Nephron progenitor cell (in vitro differentiated cells): ENCODE results near the gene RCOR1.
A peak's percentile ranks its signal among the peaks of the same experiment; 100 is the strongest.

Experiments
- DNase-seq: peaks from one replicate; pipeline ENCODE4 v3.0.0; 2021
- H3K27ac Mint-ChIP-seq: 2 replicates; pipeline ENCODE4 v1.8.0; 2021; ENCODE audit warnings: mild to moderate bottlenecking, moderate library complexity, mixed read lengths
- H3K27me3 Mint-ChIP-seq: 2 replicates; pipeline ENCODE4 v1.8.0; 2021; ENCODE audit warnings: mild to moderate bottlenecking, low read depth, mixed read lengths; ENCODE audit not compliant: poor library complexity
- H3K36me3 Mint-ChIP-seq: 2 replicates; pipeline ENCODE4 v1.8.0; 2021; ENCODE audit warnings: low read depth, mixed read lengths
- H3K4me1 Mint-ChIP-seq: 2 replicates; pipeline ENCODE4 v1.8.0; 2021; ENCODE audit warnings: mixed read lengths
- H3K4me3 Mint-ChIP-seq: 2 replicates; pipeline ENCODE4 v1.8.0; 2021; ENCODE audit warnings: mild to moderate bottlenecking, moderate library complexity, mixed read lengths
- H3K9me3 Mint-ChIP-seq: 2 replicates; pipeline ENCODE4 v1.8.0; 2021; ENCODE audit warnings: mild to moderate bottlenecking, moderate library complexity, mixed read lengths
- CTCF ChIP-seq: fragments of 200-600 bp; sonication (generic); IDR thresholded peaks from 2 replicates; pipeline ENCODE4 v1.5.0; 2021; ENCODE audit warnings: antibody characterized with exemption

RCOR1 gene

GRCh38 chr14:102737402-102738372 lies 145.2 kb downstream of the RCOR1 start:
- H3K4me3 Mint-ChIP-seq, result no peak overlapping the region
- peaks cover 33% of the 10 kb centered on the region for H3K9me3 Mint-ChIP-seq
- TF ChIP-seq CTCF, result no peak
- H3K36me3 Mint-ChIP-seq, result peaks cover 46% of the 10 kb centered on the region
- peaks cover 9% of the 10 kb centered on the region for H3K4me1 Mint-ChIP-seq
- peak overlapping the region; percentile 51 for H3K27ac Mint-ChIP-seq
- peaks cover 7% of the 10 kb centered on the region for H3K27me3 Mint-ChIP-seq
- DNase-seq, result no peak

DNA sequence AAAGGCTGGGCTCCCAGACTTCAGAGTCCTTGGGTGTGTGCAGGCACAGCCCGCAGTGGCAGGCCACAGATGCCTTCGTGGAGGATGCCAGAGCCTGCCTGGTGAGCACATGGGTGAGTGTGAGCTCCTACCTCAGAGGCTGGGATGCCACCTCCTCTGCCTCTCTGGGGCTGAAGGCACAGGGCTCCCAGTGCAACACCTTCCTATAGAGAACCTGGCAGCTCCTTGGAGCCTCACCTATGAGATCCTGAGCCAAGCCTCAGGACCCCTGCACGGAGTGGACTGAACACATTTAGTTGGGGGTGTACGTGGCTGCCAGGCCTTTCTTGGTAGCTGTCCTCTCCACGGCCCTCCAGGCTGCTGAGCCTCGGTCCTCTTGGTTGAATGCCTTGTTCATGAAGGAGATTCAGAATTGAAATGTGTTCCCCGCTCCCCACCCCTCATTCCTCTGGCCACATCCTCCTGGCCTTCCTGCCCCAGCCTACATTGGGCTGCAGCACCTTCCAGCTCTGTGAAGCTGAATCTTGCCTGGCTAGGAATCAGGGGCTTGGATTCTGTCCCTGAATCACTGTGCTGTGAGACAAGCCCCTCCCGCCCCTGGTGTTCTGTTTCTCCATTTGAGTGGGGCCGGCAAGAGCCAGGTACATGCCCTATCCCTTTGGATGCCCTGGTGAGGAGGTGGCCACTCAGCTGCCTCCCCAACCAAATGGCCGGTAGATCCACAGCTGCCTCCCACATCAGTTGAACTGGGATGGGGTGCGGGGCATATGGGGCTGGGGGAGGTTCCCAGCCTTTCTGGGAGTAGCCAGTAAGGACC lies 146.1 kb downstream of the RCOR1 start:
- Mint-ChIP-seq H3K9me3 (peaks cover 42% of the 10 kb centered on the region), H3K4me1 (peaks cover 9% of the 10 kb centered on the region), H3K4me3 (no peak overlapping the region), H3K36me3 (peaks cover 55% of the 10 kb centered on the region), H3K27ac (peak overlapping the region; percentile 75), H3K27me3 (peaks cover 9% of the 10 kb centered on the region)
- TF ChIP-seq CTCF, result no peak
- no peak for DNase-seq

DNA sequence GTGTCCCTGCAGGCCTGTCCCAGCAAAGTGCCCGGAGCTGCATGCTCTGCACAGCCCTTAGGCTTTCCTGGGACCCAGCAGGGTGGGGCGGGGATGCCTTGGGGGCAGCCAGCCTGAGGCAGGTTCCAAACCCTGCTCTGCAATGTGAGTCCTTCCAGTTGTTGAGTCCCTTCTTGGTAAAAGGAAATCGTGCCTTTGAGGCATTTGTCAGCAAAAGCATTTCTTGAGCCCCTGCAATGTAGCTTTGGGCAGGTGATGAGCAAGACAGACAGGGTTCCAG lies 146.7 kb downstream of the RCOR1 start:
- Mint-ChIP-seq H3K4me1 (peaks cover 9% of the 10 kb centered on the region), H3K36me3 (peaks cover 57% of the 10 kb centered on the region), H3K4me3 (no peak overlapping the region), H3K9me3 (peaks cover 44% of the 10 kb centered on the region), H3K27ac (peak overlapping the region; percentile 75), H3K27me3 (peaks cover 9% of the 10 kb centered on the region)
- TF ChIP-seq CTCF, result no peak
- DNase-seq, result no peak

DNA sequence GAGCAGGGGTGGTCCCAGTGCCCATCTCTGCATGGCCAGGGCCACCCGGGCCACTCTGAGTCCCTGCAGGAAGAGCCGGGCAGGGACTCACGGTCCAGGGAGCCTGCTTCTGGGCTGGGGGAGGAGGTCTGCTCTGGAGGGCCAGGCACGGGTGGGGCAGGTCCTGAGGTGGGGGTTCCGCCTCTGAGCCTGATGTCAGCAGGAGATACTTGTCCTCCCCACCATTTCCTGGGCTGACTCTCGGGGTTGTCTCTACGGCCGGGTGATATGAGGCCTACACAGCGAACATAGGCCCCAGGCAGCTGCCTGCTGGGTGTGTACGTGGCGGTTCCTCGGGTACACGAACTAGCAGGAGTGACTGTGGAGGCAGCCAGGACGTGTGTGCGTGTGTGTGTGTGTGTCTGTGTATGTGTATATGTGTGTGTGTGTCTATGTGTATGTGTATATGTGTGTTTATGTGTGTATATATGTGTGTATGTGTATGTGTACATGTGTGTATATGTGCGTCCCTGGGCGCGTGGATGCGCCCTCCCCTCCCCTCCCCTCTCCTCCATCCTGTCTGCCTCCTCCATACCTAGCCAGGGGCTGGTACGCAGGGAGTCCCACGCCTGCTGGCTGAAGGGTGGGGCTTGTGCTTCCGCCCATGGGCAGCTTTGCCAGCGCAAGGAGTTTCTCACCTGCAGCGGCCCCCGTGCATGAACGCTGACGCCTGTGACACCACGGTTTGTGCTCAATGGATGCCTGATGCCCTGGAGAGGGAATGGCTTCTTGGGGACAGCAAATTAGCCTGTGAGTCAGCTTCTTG lies 154.4 kb downstream of the RCOR1 start:
- Mint-ChIP-seq H3K4me3 (no peak overlapping the region), H3K4me1 (peaks cover 23% of the 10 kb centered on the region), H3K9me3 (peaks cover 18% of the 10 kb centered on the region), H3K36me3 (peaks cover 16% of the 10 kb centered on the region), H3K27me3 (peaks cover 2% of the 10 kb centered on the region), H3K27ac (peak overlapping the region; percentile 75)
- no peak for DNase-seq
- no peak for TF ChIP-seq CTCF

- Mint-ChIP-seq H3K27me3 (no peaks in the 10 kb centered on the region), H3K27ac (no peak overlapping the region), H3K4me1 (peaks cover 24% of the 10 kb centered on the region), H3K4me3 (no peak overlapping the region), H3K36me3 (no peaks in the 10 kb centered on the region), H3K9me3 (no peaks in the 10 kb centered on the region)
- no peak for TF ChIP-seq CTCF
- no peak for DNase-seq
These were observed 156.4 kb downstream of the RCOR1 start for GRCh38 chr14:102748806-102749205.
